IPS-NIHi11 (cell line): ENCODE results near the gene TRMT2A.

Experiments
- DNase-seq: peaks from one replicate; pipeline ENCODE4 v3.0.0; 2012; ENCODE audit warnings: mixed read lengths, low spot score

Gene TRMT2A

DNA sequence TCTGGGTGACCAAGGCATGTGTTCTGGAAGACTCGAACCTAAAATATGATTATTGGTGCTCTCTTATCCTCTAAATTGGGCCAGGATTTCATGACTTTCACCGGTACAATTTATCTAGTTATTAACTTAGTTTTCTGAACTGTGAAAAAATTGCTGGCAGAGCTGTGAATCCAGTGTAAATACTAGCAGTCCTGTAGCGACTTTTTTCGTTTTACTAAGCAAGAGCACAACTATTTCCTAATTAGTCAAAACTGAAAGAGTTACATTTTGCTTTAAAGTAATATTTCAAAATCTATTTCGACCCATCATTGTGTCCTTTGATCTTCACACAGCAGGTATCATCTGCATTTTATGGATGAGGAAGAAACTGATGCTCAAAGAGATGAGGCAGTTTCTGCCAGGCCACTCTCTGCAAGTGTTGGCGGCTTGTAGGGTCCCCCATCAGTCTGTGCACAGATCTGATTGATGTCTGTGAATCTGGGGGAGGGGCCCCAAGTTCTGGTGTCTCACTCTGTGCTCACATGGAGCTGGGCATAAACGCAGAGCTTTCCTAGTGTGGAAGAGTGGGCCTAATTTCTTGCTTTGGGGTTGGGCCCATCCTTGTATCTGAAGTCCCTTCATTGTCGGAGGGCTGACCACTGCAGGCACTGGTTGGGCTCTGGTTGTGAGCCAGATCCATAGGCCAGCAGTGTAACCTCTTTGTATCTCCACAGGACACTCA, 1.4 kb upstream of the TRMT2A start:
- DNase-seq, result no peak

DNA sequence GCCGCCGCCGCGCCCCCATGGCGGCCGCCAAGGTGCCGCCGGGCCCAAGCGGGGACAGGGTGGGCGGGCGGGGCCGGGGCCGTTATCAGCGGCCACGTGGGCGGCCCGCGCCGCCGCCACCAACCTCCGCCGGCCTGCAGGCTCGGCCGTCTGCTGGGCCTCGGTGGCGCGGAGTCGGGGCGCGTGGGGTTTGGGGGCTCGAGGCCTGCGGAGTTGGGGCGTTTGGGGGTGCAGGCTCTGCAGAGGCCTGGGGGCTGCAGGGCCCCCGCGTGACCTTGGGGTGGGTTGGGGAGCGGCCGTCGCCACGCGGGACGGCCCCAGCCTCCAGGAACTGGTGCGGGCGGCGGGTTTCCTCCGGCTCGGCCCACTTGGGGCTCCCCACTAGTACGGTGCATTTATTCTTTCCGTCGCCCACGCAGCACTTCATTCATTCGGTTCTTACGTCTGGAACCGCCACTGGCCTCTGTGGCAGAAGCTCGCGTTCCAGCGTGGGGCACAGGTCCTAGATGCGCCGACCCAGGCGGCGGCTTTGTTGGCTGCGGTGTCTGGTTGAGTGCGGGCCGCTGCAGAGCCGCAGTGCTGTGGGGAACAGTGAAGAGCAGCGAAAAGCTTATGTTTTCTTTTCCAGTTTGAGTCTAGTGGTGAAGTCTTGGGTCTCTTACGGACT, 740 bp upstream of the TRMT2A start:
- DNase-seq, result no peak

DNA sequence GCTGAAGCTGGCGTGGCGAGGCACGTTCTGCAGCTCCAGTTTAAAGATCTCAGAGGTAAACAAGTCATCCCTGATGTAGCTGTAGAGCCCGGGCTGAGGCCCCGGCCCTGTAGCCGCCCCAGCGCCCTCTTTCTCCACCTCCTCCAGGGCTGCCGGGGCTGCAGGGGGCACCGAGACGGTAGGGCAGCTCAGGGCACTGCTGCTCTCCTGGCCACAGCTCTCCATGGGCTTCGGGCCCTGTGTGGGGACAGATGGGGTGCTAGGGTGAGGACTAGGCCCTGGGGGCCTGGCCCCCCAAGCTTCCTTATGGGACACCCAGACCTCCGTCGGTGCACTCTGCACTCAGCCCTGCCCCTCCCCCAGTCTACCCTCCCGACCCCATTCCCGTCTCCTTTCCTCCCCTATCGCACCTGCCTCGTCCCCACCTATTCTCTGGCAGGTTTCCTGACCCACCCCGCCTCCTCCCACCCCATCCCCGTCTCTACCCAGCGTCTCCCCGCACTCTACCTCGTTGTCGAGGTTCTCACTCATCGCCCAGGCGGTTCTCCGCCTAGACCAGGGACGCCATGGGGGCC, 563 bp downstream of the TRMT2A start:
- no peak for DNase-seq

DNA sequence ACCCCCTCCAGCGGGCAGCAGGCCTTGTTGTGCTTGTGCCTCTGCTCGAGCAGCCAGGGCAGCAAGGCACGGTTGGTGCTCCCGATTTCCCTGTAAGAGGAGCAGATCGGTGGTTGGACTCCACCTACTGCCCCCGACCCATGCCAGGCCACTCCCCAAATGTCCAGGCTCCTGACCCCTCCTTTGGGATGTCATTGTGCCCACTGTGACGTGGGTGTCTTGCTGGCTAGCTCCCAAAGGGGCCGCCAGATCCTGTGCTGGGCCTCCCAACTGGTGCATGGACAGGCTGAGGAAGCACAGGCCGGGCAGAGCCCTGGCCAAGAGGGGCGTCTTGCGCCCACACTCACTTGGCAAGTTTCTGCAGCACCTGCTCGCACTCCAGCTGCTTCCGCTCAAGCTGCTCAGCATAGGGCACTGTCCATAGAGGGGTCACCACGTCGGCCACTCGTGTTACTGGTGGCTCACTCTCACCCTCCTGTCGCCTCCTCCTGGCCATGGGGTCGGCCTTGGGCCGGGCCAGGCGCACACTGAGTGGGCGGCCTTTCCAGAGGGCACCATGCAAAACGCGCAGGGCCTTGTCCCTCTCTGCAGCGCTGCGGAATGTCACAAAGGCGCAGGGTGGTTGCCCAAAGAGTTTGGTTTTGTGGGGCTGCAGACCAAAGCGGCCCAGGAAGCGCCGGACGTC, 1.2 kb downstream of the TRMT2A start, which contains the start of gene RANBP1:
Gene RANBP1 (plus strand): TSS at position 414 of the 685 bp plus-strand sequence. CDS start 81 bp downstream, at position 495.
- no peak for DNase-seq

DNA sequence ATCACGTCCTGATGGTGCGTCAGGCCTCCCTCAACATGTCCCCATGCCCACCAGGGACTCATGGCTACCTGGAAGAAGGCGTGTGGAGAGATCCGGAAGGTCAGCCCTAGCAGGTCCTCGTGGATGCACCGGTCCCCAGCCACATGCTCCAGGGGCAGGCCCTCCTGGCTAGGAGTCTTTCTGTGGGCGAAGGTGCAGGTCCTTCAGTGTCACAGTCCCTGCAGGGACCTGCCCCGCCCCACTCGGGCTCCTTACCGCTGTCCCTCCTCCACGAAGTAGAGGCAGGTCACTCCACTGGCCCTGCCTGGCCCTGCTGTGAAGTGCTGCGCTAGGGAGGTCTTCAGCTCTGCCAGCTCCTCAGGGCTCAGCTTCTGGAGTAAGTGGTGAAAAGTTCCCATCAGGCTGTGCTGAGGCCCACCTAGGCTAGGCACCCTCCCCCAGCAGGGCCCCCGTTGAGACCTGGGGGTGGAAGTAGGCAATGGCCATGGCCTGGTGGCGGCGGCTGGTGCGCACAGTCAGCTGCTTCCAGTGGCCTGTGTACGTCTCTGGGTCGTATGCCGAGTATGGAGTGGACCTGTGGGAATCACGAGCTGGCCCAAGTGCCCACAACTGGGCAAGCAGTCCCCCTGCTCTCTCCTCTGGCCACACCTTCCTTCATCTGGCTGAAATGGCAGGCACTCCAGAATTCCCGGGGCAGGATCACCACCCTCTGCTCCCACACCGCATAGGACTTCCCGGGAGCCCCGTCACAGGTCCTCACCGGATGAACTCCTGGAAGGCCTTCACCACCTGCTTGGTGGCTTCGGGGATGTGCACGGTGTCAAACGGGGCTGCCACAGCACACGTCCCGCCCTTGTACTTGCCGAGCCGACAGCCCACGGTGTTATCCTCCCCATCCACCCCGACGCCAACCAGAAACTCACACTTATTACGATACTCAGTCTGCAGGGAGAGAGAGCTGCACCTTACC, 2.2 kb downstream of the TRMT2A start:
- DNase-seq, result no peak

DNA sequence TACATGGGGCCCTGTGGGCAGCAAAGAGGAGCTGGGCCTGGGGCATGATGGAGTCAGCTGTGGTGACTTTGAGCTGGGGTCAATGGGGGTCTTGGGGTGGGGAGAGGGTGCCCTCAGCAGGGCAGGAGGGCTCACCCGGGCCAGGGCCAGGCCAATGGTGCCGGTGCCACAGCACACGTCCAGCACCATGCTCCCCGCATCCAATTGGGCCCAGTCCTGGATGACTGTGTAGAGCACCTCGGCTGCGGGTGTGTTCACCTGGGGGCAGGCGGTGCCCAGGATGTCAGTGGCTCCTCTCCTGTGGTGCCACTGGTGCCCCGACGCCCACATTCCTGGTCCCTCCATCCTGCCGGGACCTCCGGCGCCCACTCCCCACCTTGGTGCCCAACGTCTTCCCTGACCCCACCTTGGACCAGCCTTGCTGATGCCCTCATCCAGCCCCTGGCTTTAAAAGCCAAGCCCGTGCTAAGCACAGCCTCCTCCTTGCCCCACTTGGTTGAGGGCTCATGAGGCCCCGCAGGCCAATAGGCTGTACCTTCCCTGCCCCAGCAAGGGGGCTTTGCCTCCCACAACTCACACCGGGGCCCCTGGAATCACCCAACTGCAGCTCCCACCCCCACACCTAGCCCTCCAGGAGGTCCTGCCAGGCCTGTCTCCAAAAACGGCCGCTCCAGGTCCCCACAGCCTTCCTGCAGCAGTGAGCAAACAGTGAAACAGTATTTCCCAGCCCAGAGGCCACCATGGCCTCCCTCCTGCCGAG, 3.3 kb downstream of the TRMT2A start:
- DNase-seq, result no peak

DNA sequence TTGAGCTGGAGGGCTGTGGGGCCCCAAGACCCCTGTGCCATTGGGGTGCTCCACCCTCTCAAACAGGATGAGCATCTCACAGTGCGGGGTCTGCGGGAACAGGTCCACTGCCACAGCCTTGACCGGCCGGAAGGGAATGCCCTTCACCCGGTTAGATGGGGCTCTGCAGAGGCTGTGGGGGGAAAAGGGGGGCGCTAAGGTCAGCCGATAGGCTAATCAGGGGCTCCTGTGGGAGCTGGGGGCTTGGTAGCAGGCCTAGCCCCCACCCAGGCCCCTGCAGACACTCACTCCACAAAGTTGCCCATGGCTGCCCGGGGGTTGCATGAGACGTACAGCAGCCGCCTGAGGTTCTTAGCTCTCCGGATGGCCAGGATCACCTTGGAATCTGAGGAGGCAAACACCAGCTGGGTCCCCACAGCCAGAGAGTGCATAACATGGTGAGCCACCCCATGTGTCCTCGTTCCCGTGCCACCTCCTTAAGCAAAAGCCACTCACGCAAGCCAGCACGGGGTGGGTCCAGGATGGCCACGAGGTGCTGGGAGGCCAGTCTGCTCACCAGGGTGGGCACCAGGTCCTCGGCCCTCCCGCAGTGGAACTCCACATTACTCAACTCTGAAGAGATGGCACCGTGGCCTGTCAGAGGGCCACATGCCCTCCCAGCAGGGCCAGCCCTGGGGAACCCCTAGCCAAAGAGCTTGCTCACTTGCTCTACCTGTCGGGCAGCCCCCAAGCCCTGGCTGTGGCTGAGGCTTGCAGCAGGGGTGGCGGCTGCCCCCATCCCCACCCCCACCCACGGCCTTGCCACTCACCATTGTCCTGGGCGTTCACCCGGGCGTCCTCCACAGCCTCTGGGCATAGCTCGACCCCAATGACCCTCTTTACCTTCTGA, 4.2 kb downstream of the TRMT2A start:
- no peak for DNase-seq

DNA sequence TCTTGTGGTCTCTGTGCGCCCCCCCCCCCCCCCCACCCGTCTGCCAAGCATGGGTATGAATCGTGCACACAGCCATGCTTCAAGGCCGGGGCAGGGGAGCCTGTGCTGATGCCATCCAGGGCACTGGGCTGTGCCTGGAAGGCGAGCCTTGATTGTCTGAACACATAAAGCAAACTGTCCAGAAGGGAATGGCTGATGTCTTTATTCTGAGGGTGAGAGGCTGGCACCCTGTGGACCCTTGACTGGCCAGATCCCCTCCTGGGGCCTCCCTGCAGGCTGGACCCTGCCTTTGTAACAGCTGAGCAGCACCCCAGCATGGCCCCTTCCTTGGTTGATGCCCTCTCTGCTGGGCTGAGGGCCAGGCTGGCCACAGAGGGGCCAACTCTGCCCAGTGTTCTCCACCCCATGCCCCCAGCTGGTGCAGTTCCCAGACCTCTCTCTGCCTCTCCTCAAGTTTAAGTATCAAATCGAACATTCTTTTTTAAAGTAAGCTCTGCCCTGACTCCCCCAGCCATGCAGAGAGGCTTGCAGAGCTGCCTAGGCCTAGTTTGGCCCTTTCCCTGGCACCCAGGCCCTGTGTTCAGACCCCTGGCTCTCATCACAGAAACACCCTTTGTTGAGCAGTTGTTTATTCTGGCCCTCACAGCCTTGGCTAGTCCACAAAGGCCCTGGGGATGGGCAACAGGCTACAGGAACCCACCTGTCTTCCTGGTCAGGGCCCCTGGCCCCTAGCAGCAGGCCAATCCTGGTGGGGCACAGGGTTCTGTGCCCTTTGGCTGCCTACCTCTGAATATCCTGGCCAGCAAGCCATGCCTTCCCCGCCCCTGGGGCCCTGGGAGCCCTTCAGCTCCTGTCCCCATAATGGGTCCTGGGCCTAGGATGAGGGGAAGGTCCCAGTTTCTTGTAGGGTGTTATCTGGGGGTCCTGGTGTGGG, 5.1 kb downstream of the TRMT2A start:
- no peak for DNase-seq

DNA sequence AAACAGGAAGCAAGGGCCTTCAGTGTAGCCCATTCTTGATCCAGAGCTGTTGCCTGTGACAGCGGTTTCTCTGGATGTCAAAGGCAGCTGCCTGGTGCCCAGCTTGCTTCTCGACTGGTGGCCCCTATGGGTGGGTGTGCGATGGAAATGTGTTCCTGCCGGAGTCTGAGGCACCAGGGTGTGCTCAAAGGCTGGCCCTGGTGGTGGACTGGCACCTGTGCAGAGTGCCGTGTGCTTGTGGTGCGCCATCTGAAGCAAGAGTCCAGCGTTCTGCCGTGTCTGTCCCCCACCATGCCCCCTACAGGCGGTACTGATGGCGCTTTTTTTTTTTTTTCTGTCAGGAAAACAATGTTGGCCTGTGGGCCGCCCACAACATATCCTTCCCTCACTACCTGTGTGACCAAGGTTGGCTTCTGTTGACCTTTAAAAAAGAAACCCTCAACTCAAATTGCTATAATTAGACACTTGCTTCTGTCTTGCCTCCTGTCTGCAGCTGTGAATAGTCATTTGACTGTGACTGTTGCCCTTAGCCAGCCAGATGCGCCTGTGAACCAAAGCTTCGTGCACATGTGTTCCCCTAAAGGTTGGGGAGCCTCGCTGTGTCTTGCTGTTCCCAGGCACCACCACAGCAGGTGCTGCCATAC, 5.9 kb downstream of the TRMT2A start:
- DNase-seq, result peak; percentile 75

DNA sequence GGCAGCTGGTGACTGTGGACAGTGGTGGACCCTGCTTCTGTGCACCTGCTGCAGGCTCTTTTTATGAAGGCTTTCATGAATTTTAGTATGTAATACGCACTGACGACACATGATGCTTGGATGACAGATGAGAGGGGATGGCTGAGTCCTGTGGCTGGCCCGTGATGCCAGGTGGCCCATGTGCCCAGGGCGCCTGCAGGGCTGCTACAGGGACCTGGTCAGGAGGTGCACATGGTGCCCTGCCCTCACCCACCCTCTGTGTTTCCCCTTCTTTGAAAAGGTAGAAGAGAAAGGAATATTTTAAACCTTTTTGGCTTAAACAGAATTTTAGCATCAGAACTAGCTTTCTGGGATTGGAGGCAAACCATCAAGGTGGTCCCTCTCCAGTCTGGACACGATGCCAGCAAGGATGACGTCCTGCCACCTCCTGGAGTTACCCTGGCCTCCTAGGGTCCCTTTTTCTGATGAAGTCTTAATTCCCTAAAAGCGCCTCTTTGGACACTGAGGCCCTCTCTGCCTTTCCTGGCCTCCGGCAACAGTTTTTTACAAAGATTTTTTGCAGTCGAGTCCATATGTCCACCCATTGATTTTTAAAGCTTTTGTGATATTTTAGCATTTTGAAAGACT, 6.6 kb downstream of the TRMT2A start:
- DNase-seq, result no peak

DNA sequence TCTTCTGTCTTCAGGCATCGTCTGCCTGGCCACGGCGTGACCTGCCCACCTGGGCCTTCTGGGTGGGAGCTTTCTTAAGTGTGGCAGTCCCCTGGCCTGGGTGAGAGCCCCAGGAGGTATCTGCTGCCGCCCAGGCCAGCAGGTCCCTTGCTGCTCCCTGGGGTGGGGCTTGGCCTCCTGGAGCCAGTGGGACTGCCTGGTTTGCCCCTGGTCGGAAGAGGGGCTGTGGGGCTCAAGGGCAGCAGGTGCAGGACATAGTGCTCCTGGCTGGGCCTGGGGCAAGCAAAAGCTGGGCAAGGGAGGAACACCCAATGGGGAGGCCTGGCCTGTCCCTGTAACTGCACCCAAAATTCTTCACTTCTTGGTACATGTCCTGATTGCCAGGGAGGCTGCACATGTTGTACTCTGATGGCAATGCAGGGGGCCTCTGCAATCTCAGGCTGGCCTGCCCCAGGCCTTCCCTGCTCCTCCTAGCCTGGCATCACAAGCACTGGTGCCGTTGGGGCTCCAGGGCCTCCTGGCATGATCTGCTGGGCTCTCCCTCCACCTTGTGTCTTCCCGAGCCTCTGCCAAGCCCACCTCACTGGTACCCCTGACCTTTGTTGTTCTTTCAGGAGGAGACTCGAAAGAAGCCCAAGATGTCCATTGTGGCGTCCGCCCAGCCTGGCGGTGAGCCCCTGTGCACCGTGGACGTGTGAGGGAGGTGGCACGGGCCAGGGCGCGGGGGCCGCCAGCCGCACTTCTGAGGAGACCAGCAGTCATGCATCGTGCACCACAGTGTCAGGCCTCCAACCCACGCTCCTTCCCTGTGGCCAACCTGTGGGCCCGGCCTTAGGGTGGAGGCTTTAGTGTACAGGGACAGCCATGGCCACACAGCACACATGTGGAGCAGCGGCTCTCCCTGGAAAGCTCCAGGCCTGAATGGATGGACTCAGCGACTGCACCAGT, 7.3 kb downstream of the TRMT2A start:
- no peak for DNase-seq

DNA sequence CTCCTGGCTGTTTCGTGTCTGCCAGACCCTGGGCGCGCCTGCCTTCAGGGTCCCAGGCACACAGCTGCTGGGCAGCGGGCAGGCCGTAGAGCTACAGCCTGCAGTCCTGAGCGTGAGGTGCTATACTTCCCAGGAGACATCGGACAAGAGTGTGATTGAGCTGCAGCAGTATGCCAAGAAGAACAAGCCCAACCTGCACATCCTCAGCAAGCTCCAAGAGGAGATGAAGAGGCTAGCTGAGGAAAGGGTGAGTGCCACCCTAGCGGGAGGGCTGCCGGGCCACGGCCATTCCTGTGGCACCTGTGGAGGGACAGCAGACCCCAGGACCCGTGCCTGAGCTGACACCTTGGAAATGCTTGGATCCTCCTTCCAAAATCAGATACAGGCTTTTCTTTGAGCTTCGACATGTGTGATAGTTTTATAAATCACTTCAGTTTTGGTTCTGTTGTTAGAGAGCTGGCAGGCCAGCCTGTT, 8.2 kb downstream of the TRMT2A start:
- DNase-seq, result no peak

DNA sequence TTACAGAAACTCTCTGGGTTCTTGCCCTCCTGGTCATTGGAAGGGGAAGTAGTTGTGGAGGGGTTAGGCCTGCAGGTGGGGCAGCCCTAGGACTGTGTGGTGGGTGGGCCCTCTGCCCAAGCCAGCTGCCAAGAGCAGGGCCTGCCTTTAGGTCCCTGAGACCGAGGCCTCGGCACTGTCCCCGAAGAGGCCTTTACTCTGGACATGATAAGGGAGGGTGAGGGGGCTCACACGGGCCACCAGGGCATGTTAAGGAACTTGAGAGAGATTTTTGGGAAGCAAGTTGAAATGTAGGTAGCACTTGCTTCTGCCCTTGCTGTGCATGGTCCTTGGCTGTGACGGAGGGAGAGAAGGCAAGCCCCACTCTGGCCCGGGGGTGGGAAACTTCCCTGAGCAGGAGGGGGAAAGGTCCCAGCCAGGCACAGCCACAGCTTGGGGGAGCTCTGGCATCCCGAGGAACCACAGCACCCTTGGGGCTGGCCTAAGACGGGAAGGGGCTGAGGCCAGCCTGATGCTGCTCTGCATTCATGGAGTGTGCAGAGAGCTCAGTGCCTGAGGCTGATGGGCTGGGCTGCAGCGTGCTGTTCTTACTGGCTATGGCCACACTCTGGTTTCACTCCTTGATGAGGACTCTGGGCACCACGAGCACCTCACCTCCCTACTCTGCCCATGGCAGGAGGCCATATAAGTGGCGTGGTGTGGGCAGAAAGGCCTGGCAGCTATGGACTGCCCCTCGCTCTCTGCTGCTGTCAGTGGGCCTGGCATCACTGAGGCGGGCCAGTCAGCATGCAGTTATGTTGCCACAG, 8.9 kb downstream of the TRMT2A start:
- no peak for DNase-seq

DNA sequence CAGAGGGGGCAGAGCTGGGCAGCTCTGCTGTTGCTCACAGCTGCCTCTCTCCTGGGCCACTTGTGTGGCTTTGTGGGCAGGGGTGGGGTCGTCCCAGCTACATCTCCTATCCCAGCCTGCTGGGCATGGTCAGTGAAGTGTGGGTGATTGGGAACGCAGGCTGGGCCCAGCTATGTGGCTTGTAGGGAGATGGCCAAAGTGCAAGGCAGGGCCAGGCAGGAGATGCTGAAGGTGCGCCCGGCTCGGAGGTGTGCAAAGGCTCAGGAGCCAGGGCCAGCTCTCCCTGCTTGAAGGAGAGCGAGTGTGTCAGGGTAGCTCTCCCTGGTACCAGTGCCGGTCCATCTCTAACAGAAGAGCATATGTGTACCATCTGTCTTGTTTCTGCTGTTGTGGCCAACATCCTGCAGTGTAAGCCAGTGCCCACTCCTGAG, 9.5 kb downstream of the TRMT2A start:
- no peak for DNase-seq

DNA sequence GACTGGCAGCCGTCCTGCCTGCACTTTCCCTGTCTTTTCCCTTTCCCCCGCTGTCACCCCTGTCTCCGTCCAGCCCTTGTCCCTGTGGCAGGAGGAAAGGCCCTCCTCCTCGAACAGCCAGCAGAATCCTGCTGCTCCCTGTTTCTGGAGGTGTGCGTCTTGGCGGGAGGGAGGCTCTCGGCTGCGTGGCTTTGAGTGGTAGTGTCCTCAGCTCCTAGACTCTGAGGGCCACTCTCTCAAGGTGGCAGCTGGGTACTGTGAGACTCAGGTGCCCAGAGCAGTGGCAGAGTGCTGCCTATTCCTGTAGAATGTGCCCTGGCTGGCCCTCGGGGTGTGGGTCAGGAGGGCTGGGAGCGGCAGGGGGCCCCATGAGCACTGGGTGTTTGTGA, 10.2 kb downstream of the TRMT2A start:
- DNase-seq, result no peak
